Activated T-cell treated with anti-CD3 and anti-CD28 coated beads for 48 hours (primary cell): ENCODE measurements around the gene OR4D1.
"Not testable (repeated sequence)": the region's sequence is repeated elsewhere in the genome, so short reads cannot be mapped to it uniquely, and the experiment has no call there.

Source experiments
- DNase-seq: peaks from one replicate; pipeline ENCODE4 v3.0.0-alpha.2; 2020; ENCODE audit warnings: low read depth

OR4D1 gene

GRCh38 chr17:58147930-58148434 is at the start of gene OR4D1:
Gene OR4D1, plus strand, starts transcription at chr17:58148384. Its CDS starts 6,770 bp downstream, at chr17:58155154.
- DNase-seq, result no peak

GRCh38 chr17:58100506-58100905 is 47.7 kb upstream of the OR4D1 start:
- DNase-seq, result no peak

DNA sequence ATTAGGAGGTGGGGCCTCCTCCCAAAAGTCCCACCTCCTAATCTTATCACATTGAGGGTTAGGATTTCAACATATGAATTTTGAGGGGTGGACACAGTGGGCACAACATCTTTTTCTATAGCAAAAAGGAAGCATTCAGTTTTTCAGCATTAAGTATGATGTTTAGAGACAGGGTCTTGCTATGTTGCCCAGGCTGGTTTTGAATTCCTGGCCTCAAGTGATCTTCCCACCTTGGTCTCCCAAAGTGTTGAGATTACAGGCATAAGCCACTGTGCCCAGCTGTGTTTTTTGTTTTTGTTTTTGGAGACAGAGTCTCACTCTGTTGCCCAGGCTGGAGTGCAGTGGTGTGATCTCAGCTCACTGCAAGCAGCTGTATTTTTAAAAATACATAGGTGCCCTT is 46.3 kb upstream of the OR4D1 start:
- DNase-seq, result not testable (repeated sequence)

DNA sequence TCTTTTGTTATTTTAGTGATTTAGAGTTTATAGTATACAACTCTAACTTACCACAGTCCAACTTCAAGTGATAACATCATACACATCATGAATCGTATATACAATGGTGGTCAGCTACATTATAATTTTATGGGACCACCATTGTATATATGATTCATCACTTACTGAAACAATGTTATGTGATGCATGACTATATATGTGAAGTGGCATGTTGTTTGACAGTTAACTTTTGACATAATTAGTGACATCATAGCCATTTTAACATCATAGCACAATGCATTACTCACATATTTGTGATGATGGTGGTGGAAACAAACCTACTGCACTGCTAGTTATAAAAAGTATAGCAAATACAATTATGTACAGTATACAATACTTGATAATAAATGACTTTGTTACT is 43.1 kb upstream of the OR4D1 start:
- no peak for DNase-seq

GRCh38 chr17:58107306-58107705 is 40.9 kb upstream of the OR4D1 start:
- no peak for DNase-seq

GRCh38 chr17:58109197-58109596 is 39.0 kb upstream of the OR4D1 start:
- DNase-seq, result no peak

- no peak for DNase-seq
Observed at GRCh38 chr17:58110012-58110411, 38.2 kb upstream of the OR4D1 start.

DNA sequence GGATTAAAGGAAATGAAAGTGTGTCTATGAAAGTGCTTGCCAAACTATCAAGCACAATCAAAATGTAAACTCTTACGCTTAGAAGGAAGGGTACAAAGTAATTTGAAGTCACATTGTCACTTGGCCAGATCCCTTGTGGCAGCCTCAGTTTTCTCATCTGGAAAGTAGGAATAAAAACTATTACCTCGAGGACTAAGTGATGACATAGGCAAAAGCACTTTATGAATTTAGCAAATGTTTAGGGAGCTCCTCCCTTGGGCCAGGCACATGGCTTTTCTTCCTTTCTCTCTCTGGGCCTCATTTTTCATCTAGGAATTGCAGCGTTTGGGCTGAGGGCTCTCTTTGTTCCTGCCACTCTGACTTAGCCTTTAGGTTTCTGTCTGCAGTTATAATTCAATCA is 36.5 kb upstream of the OR4D1 start:
- no peak for DNase-seq

DNA sequence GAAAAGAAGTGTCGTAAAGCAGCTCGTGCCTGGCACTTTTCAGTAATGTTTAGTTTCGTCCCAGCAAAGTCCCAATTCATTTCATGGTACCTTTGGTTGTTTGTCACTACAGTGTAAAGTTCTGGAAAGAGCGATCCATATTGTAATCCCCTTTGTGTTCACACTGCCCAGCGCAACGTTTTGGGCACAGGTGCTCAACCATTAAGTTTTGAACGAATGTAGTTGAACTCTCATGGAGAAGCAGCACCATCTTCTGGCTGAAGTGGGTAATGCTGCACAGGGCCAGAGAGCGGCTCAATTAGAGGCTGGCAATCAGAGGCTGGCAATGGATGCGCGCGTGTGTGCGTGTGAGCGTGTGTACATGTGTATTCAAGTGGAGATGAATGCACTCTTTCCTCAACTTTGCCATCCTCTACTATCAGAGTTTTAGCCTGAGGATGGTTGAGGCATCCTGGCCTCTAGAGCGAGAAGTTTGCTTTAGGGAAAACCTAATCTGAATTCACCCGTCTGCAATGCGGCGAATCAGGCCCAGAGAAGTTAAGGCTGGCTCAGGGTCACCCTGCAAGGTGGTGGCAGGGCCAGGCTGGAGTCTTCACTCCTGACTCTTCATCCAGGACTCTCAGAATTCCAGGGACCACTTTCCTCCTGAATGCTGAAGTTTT is 35.1 kb upstream of the OR4D1 start:
- peak; percentile 76 for DNase-seq

DNA sequence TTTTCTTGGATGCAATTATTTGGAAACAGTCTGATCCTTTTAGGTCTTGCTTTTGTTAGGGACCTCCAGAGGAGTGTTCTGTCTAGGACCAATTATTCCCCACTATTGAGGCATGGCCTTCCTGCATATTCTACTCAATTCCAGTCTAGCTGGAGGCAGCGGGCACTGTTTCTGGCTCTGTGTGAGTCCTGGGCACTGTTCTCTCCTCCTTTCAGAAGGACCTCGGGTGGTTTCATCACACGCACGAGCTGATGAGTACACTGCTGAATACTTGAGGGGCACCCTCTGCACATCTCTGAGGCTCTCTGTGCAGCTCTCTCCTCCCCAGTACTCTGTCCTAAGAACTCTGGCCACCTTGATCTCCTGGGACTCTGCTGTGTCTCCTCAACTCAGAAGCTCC is 34.2 kb upstream of the OR4D1 start:
- DNase-seq, result no peak

DNA sequence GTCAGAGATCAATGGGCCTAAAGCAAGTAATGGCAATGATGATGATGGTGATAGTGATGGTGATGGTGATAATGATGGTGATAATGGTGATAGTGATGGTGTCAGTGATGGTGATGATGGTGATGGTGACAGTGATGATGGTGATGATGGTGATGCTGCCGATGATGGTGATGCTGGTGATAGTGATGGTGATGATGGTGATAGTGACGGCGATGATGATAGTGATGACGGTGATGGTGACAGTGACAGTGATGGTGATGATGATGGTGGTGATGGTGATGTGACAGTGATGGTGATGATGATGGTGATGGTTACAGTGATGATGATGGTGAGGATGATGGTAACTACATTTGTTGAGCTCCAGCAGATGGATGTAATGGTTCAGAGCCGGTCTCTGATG is 30.8 kb upstream of the OR4D1 start:
- DNase-seq, result no peak

- DNase-seq, result no peak
Observed at GRCh38 chr17:58119491-58119890, 28.7 kb upstream of the OR4D1 start.

- DNase-seq, result no peak
Observed at GRCh38 chr17:58120195-58120822, 27.9 kb upstream of the OR4D1 start.

- no peak for DNase-seq
Observed at GRCh38 chr17:58121925-58122324, 26.3 kb upstream of the OR4D1 start.

- DNase-seq, result no peak
Observed at GRCh38 chr17:58127846-58128245, 20.3 kb upstream of the OR4D1 start.

DNA sequence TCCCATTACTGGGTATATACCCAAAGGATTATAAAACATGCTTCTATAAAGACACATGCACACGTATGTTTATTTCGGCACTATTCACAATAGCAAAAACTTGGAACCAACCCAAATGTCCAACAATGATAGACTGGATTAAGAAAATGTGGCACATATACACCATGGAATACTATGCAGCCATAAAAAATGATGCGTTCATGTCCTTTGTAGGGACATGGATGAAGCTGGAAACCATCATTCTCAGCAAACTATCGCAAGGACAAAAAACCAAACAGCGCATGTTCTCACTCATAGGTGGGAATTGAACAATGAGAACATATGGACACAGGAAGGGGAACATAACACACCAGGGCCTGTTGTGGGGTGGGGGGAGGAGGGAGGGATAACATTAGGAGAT is 15.5 kb upstream of the OR4D1 start:
- not testable (repeated sequence) for DNase-seq

- no peak for DNase-seq
Observed at GRCh38 chr17:58136669-58137279, 11.4 kb upstream of the OR4D1 start.

- no peak for DNase-seq
Observed at GRCh38 chr17:58141505-58141904, 6.7 kb upstream of the OR4D1 start.

GRCh38 chr17:58143335-58143734 is 4.8 kb upstream of the OR4D1 start:
- not testable (repeated sequence) for DNase-seq

GRCh38 chr17:58144801-58145200 is 3.4 kb upstream of the OR4D1 start:
- DNase-seq, result no peak

GRCh38 chr17:58148609-58149008 is 425 bp downstream of the OR4D1 start:
- no peak for DNase-seq

GRCh38 chr17:58150394-58150793 is 2.2 kb downstream of the OR4D1 start:
- no peak for DNase-seq

GRCh38 chr17:58153046-58153445 is 4.9 kb downstream of the OR4D1 start:
- DNase-seq, result no peak
